Measurements from ENCODE around the gene ABCA3.

DNA sequence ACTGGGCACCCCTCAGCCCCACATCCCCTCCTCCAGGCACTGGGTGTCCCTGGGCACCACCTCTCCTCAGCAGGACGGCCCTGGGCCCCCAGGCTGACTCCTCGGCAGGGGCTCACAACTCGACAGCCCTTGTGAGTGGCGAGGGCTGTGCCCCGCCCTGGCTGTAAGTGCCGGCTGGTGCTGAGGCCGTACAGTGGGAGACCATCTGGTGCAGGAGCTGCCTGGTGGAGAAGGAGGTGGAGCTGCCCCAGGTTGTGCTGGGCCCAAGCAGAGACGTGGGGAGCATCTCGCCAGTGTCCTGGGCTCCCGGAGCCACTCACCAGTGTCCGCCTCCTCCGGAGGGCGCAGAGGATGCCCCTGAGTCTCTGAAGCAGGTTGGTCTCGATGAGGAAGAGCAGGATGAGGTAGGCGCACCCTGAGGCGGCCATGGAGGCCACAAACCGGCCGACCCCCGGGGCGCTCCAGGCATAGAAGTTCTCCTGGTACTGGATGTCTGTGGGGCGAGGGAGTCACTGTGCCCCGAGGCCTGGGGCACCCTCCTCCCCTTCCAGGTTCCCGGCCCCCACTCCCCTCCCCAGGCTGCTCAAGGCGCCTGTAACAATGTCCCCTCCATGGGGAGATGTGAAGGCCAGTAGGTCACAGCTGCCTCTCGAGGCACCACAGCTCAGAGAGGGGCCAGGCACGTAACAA, 57.5 kb downstream of the ABCA3 start:
- TF ChIP-seq KDM1A (IDR thresholded peaks at IDR 0.05; ENCODE audit: borderline replicate concordance, low read length), result no peak
- TF ChIP-seq, protein P1, sequence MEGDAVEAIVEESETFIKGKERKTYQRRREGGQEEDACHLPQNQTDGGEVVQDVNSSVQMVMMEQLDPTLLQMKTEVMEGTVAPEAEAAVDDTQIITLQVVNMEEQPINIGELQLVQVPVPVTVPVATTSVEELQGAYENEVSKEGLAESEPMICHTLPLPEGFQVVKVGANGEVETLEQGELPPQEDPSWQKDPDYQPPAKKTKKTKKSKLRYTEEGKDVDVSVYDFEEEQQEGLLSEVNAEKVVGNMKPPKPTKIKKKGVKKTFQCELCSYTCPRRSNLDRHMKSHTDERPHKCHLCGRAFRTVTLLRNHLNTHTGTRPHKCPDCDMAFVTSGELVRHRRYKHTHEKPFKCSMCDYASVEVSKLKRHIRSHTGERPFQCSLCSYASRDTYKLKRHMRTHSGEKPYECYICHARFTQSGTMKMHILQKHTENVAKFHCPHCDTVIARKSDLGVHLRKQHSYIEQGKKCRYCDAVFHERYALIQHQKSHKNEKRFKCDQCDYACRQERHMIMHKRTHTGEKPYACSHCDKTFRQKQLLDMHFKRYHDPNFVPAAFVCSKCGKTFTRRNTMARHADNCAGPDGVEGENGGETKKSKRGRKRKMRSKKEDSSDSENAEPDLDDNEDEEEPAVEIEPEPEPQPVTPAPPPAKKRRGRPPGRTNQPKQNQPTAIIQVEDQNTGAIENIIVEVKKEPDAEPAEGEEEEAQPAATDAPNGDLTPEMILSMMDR (IDR thresholded peaks at IDR 0.05; ENCODE audit: control extremely low read depth in 1 of 3, insufficient read depth in 1 of 3, low read depth in 1 of 3, low read length in 3 of 3), result no peak
- no peak for TF ChIP-seq TAF1 (IDR thresholded peaks at IDR 0.05; ENCODE audit: low read depth, low read length)
- TF ChIP-seq, protein P2, sequence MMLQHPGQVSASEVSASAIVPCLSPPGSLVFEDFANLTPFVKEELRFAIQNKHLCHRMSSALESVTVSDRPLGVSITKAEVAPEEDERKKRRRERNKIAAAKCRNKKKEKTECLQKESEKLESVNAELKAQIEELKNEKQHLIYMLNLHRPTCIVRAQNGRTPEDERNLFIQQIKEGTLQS (IDR thresholded peaks at IDR 0.05; ENCODE audit: insufficient read depth, low read depth, low read length), result no peak
- no peak for TF ChIP-seq EZH2 (IDR thresholded peaks at IDR 0.05; ENCODE audit: low read depth, low read length, severe bottlenecking)

All from H1 (cell line).